K562 (cell line): ENCODE results near the gene CLDND1. TPM values are rescaled to one million over a fixed set of nuclear protein-coding genes. Genes with fewer than 3 reads are reported as not detected.

Experiments
- ATAC-seq: fragments of 200-7000 bp; cut with Tn5 transposase; 3 replicates; pipeline ENCODE4 v1.9.1; 2020; ENCODE audit warnings: moderate library complexity
- BruUV-seq: library from RNA; stranded (reverse); fragments of 400-500 nt; replicated peaks from 2 replicates; lab custom pipeline; 2021; lab: Mats Ljungman, UMichigan
- CTCF ChIA-PET: fragments of 300-600 bp; formaldehyde crosslinking; extraction: SDS; loops from one replicate; lab custom pipeline; 2021; ENCODE audit warnings: low intra/inter-chr PET ratio; lab: Yijun Ruan, JAX
- POLR2A ChIA-PET: fragments of 300-600, 350-650 bp; sonication (Branson Sonifier 250); formaldehyde crosslinking; extraction: SDS; loops from one replicate; lab custom pipeline; 2021; ENCODE audit warnings: antibody characterized with exemption, inconsistent platforms; lab: Yijun Ruan, JAX
- DNase-seq, 4 experiments: peaks; one replicate each; pipeline versions ENCODE4 v3.0.0 to v3.0.0-alpha.2; 2011 to 2018; ENCODE audit warnings: low spot score in 3 of 4, mixed read lengths in 3 of 4; ENCODE audit errors: extremely low read depth in 1 of 4
- FAIRE-seq: peaks from 2 replicates; lab custom pipeline; 2011; peaks lifted over from hg19 to GRCh38; lab: Jason Lieb, UNC
- H2AFZ ChIP-seq: 2 replicates; pipeline ENCODE4 v1.6.0; 2011; ENCODE audit warnings: low read depth, low read length, control low read depth, inconsistent platforms
- H3K27ac ChIP-seq: fragments of 200-600 bp; 3 replicates; pipeline ENCODE4 v1.8.0; 2011; ENCODE audit warnings: low read depth, mild to moderate bottlenecking, control low read depth, inconsistent platforms, low read length, moderate library complexity, mixed read lengths; ENCODE audit errors: extremely low read depth
- H3K27me3 ChIP-seq, 2 experiments: fragments of 300-600 bp in 1 of 2; 2 replicates in 1 of 2; 3 replicates in 1 of 2; pipeline versions ENCODE4 v1.6.0 to v1.8.0; 2011; ENCODE audit warnings: inconsistent platforms in 2 of 2, low read length in 2 of 2, mild to moderate bottlenecking in 1 of 2, mixed read lengths in 1 of 2, moderate library complexity in 1 of 2; ENCODE audit not compliant: control insufficient read depth in 2 of 2, insufficient read depth in 2 of 2
- H3K36me3 ChIP-seq: fragments of 300-600 bp; 3 replicates; pipeline ENCODE4 v1.8.0; 2011; ENCODE audit warnings: mild to moderate bottlenecking, low read length, inconsistent platforms; ENCODE audit not compliant: control insufficient read depth, insufficient read depth
- H3K4me1 ChIP-seq, 2 experiments: fragments of 200-600 bp in 1 of 2; replicated peaks in 1 of 2; 2 replicates in 1 of 2; 3 replicates in 1 of 2; pipeline versions ENCODE4 v1.5.1 to v1.8.0; 2011; ENCODE audit warnings: inconsistent platforms in 2 of 2, low read length in 2 of 2, mild to moderate bottlenecking in 1 of 2, mixed read lengths in 1 of 2, moderate library complexity in 1 of 2; ENCODE audit not compliant: control insufficient read depth in 2 of 2, insufficient read depth in 2 of 2
- H3K4me2 ChIP-seq: 2 replicates; pipeline ENCODE4 v1.6.1; 2011; ENCODE audit warnings: low read length, control low read depth, inconsistent platforms, mixed read lengths; ENCODE audit not compliant: insufficient read depth
- H3K4me3 ChIP-seq: fragments of 200-600 bp; sonication (generic), shearing (Covaris generic); 2 replicates; pipeline ENCODE4 v1.5.1; 2016; ENCODE audit warnings: control low read depth, inconsistent platforms
- H3K79me2 ChIP-seq: fragments of 200-600 bp; 3 replicates; pipeline ENCODE4 v1.8.0; 2011; ENCODE audit warnings: low read length, inconsistent platforms; ENCODE audit not compliant: control insufficient read depth, insufficient read depth
- H3K9ac ChIP-seq, 2 experiments: 2 replicates each; pipeline versions ENCODE4 v1.6.0 to v1.6.1; 2011; ENCODE audit warnings: low read depth in 2 of 2, low read length in 2 of 2, control low read depth in 1 of 2, inconsistent platforms in 1 of 2, mild to moderate bottlenecking in 1 of 2, mixed read lengths in 1 of 2; ENCODE audit not compliant: insufficient read depth in 1 of 2
- H3K9me1 ChIP-seq: one replicate; pipeline ENCODE4 v1.6.0; 2011; ENCODE audit warnings: inconsistent platforms, mild to moderate bottlenecking, low read length, moderate library complexity; ENCODE audit not compliant: control insufficient read depth, insufficient read depth
- H3K9me3 ChIP-seq: replicated peaks from 2 replicates; pipeline ENCODE4 v1.5.1; 2011; ENCODE audit warnings: low read depth, low read length, inconsistent platforms; ENCODE audit not compliant: control insufficient read depth, insufficient read depth
- H4K20me1 ChIP-seq: replicated peaks from 2 replicates; pipeline ENCODE4 v1.6.1; 2011; ENCODE audit warnings: low read length, inconsistent platforms, mixed read lengths; ENCODE audit not compliant: control insufficient read depth, insufficient read depth
- DDX20 ChIP-seq: fragments of 450-650 bp; IDR thresholded peaks from 2 replicates; pipeline ENCODE4 v1.6.1; 2016; ENCODE audit warnings: missing genetic modification characterization, low read depth, mild to moderate bottlenecking, missing compliant biosample characterization, moderate library complexity
- DPF2 ChIP-seq: fragments of 450-650 bp; IDR thresholded peaks from 2 replicates; pipeline ENCODE4 v1.6.1; 2016
- GMEB1 ChIP-seq: fragments of 250-450 bp; sonication (Bioruptor Pico); IDR thresholded peaks from 2 replicates; pipeline ENCODE4 v1.4.0; 2020; ENCODE audit warnings: mild to moderate bottlenecking
- KDM1A ChIP-seq, 2 experiments: fragments of 450-650 bp; IDR thresholded peaks; 2 replicates each; pipeline ENCODE4 v1.6.1; 2016; ENCODE audit warnings: mild to moderate bottlenecking in 2 of 2
- MAFK ChIP-seq: IDR thresholded peaks from 2 replicates; pipeline ENCODE4 v1.6.1; 2011; ENCODE audit warnings: low read length, improper control_type of control experiment
- MCM3 ChIP-seq: fragments of 450-650 bp; IDR thresholded peaks from 2 replicates; pipeline ENCODE4 v1.6.1; 2016
- MTA1 ChIP-seq: fragments of 450-650 bp; IDR thresholded peaks from 2 replicates; pipeline ENCODE4 v1.6.1; 2017; ENCODE audit warnings: borderline replicate concordance
- PML ChIP-seq: IDR thresholded peaks from 2 replicates; pipeline ENCODE4 v1.6.1; 2012; ENCODE audit warnings: low read length, inconsistent platforms
- POLR2G ChIP-seq: fragments of 200-400 bp; formaldehyde crosslinking; IDR thresholded peaks from 2 replicates; pipeline ENCODE4 v1.6.1; 2017; ENCODE audit warnings: low read depth, mild to moderate bottlenecking, antibody characterized with exemption, low read length, moderate library complexity
- STAT5A ChIP-seq: IDR thresholded peaks from 2 replicates; pipeline ENCODE4 v1.6.1; 2012; ENCODE audit warnings: low read length, inconsistent platforms, borderline replicate concordance
- TAF1 ChIP-seq: IDR thresholded peaks from 2 replicates; pipeline ENCODE4 v1.6.1; 2011; ENCODE audit warnings: mild to moderate bottlenecking, low read length, moderate library complexity; ENCODE audit not compliant: insufficient read depth, control insufficient read depth, severe bottlenecking; ENCODE audit errors: extremely low read depth
- THAP12 ChIP-seq: fragments of 250-450 bp; sonication (Bioruptor Pico); IDR thresholded peaks from 2 replicates; pipeline ENCODE4 v1.9.0; 2021; ENCODE audit warnings: mild to moderate bottlenecking, inconsistent platforms
- ZNF134 ChIP-seq: fragments of 250-450 bp; sonication (Bioruptor Pico); conservative IDR thresholded peaks from 2 replicates; pipeline ENCODE4 v1.4.0; 2020
- ZNF263 ChIP-seq: sonication (generic); formaldehyde crosslinking; IDR thresholded peaks from 2 replicates; pipeline ENCODE4 v1.8.0; 2022; ENCODE audit warnings: mild to moderate bottlenecking, missing genetic modification reagents, borderline replicate concordance
- ZNF583 ChIP-seq: fragments of 250-450 bp; sonication (Bioruptor Pico); IDR thresholded peaks from 2 replicates; pipeline ENCODE4 v1.4.0; 2020
- WGBS: fragments of 100-300 bp; shearing (Covaris generic); methylation state at CpG from one replicate; pipeline ENCODE4 v1.1.6; 2016; ENCODE audit warnings: low coverage, mixed read lengths; ENCODE audit not compliant: insufficient coverage; ENCODE audit errors: missing lambda C conversion rate; 5-methylcytosine and 5-hydroxymethylcytosine counted together
- in situ Hi-C: fragments of 300-500 bp; cut with MboI; formaldehyde crosslinking; loops from 4 replicates; pipeline ENCODE4 v1.15.0; 2018; ENCODE audit warnings: inconsistent platforms, mixed read lengths
- intact Hi-C: fragments of 100-400 bp; cut with micrococcal nuclease; formaldehyde crosslinking; loops from 2 replicates; pipeline ENCODE4 v1.14.2; 2022
- polyA plus RNA-seq, 8 experiments: library from polyadenylated mRNA; depleted of rRNA in 4 of 8; stranded (reverse) in 5 of 8; unstranded in 3 of 8; fragments of >200 nt; fragmentation: Nextera tagmentation in 2 of 8; fragmentation: Illumina TruSeq in 1 of 8; extraction: Ambion mirVana in 2 of 8; extraction: Trizol in 1 of 8; gene quantifications; 2 replicates each; pipeline versions ENCODE4 v1.2.1 to v1.2.3, GENCODE V29; 2011 to 2014; ENCODE audit warnings: inconsistent platforms in 1 of 8, missing spikeins in 1 of 8
- total RNA-seq, 7 experiments: library from RNA; depleted of rRNA in 6 of 7; stranded (reverse); fragments of >200 nt in 6 of 7; fragmentation: Illumina TruSeq in 2 of 7; extraction: Trizol in 2 of 7; gene quantifications; 2 replicates each; pipeline versions ENCODE4 v1.2.1 to v1.2.3, GENCODE V29; 2011 to 2021; ENCODE audit warnings: low replicate concordance in 1 of 7

The CLDND1 gene
- total and polyA plus RNA-seq, 9 of the 15 experiments (the other 6 are each of a cell fraction or from before 2014, with no cell fraction given): 29.2 to 141 (median 60.7) TPM

- Histone ChIP-seq H3K36me3 (peaks cover 41% of the 10 kb centered on the region; the same call in 2 of the 3 replicates), H3K27ac (no peak overlapping the region), H3K9me1 (no peaks in the 10 kb centered on the region), H2AFZ (no peak overlapping the region), H3K79me2 (peaks cover 8% of the 10 kb centered on the region), H3K4me1 (no peaks in the 10 kb centered on the region; a peak in 1 of 5 replicates), H3K4me3 (no peak overlapping the region), H3K4me2 (no peak overlapping the region), H3K9me3 (no peaks in the 10 kb centered on the region), H4K20me1 (no peaks in the 10 kb centered on the region), H3K27me3 (no peaks in the 10 kb centered on the region), H3K9ac (no peak overlapping the region)
- ChIA-PET CTCF (no interaction called here), POLR2A (no interaction called here)
- ATAC-seq (no peak), DNase-seq (no peak), FAIRE-seq (no peak)
- intact Hi-C loops (no loop called here), in situ Hi-C loops (no loop called here)
- TF ChIP-seq ZNF263 (CRISPR knock-in tag) (no peak), ZNF134 (CRISPR knock-in tag) (no peak), PML (no peak), POLR2G (no peak), MCM3 (no peak), ZNF583 (CRISPR knock-in tag) (no peak), DPF2 (no peak)
- WGBS: 75% methylated on average over 1 of the region's 1 CpG
- BruUV-seq: no TSS peak
Measured at GRCh38 chr3:98514948-98515347, 7.8 kb downstream of the CLDND1 start.

- no peak for ATAC-seq
- WGBS: 91% methylated on average over 3 of the region's 3 CpGs
- TF ChIP-seq GMEB1 (CRISPR knock-in tag): no peak
- no peak for TF ChIP-seq KDM1A (IDR thresholded peaks at IDR 0.05)
- TF ChIP-seq MTA1: no peak
- TF ChIP-seq THAP12 (CRISPR knock-in tag): no peak
- TF ChIP-seq MAFK: no peak
- no peak for TF ChIP-seq STAT5A
- TF ChIP-seq TAF1: no peak
- TF ChIP-seq DDX20 (tag): no peak
Measured at GRCh38 chr3:98513736-98514135, 9.0 kb downstream of the CLDND1 start.

More at GRCh38 chr3:98513736-98514135, 9.0 kb downstream of the CLDND1 start:
- Histone ChIP-seq H3K9me1 (no peaks in the 10 kb centered on the region), H3K79me2 (no peaks in the 10 kb centered on the region), H2AFZ (no peak overlapping the region), H3K4me2 (no peak overlapping the region), H3K36me3 (peaks cover 28% of the 10 kb centered on the region; the same call in 2 of the 3 replicates), H3K9me3 (no peaks in the 10 kb centered on the region), H3K4me1 (no peaks in the 10 kb centered on the region; a peak in 1 of 5 replicates), H3K27ac (no peak overlapping the region), H4K20me1 (no peaks in the 10 kb centered on the region), H3K27me3 (no peaks in the 10 kb centered on the region), H3K4me3 (no peak overlapping the region), H3K9ac (no peak overlapping the region)
- DNase-seq (no peak), FAIRE-seq (no peak)
- no TSS peak for BruUV-seq
- CTCF ChIA-PET: no interaction called here
- POLR2A ChIA-PET: no interaction called here
- intact Hi-C loops (no loop called here), in situ Hi-C loops (no loop called here)
